GM23248 (cell line): ENCODE measurements around the gene RNU5D-1. TPM values are rescaled to one million over a fixed set of nuclear protein-coding genes. Genes with fewer than 3 reads are reported as not detected.
"Not testable (repeated sequence)": the region's sequence is repeated elsewhere in the genome, so short reads cannot be mapped to it uniquely, and the experiment has no call there.

ENCODE experiments used
- DNase-seq: peaks from one replicate; pipeline ENCODE4 v3.0.0-alpha.2; 2015
- H2AFZ ChIP-seq: fragments of 200-600 bp; sonication (generic); 2 replicates; pipeline ENCODE4 v1.6.1; 2016; ENCODE audit warnings: antibody characterized with exemption
- H3F3A ChIP-seq: fragments of 200-600 bp; sonication (generic); 2 replicates; pipeline ENCODE4 v1.6.1; 2016; ENCODE audit warnings: mild to moderate bottlenecking, antibody characterized with exemption, mixed run types; ENCODE audit not compliant: insufficient read depth
- H3K27ac ChIP-seq: fragments of 200-600 bp; sonication (generic); 2 replicates; pipeline ENCODE4 v1.5.1; 2016; ENCODE audit warnings: mild to moderate bottlenecking
- H3K27me3 ChIP-seq: fragments of 200-600 bp; sonication (generic); replicated peaks from 2 replicates; pipeline ENCODE4 v1.6.1; 2016; ENCODE audit warnings: mild to moderate bottlenecking; ENCODE audit not compliant: insufficient read depth
- H3K36me3 ChIP-seq: fragments of 200-600 bp; sonication (generic); 2 replicates; pipeline ENCODE4 v1.6.1; 2016; ENCODE audit warnings: low read depth, mild to moderate bottlenecking
- H3K4me1 ChIP-seq: fragments of 200-600 bp; sonication (generic); 2 replicates; pipeline ENCODE4 v1.6.1; 2016; ENCODE audit warnings: mild to moderate bottlenecking; ENCODE audit not compliant: insufficient read depth
- H3K4me2 ChIP-seq: fragments of 200-600 bp; sonication (generic); one replicate; pipeline ENCODE4 v1.6.1; 2016; ENCODE audit warnings: mild to moderate bottlenecking; ENCODE audit not compliant: unreplicated experiment
- H3K4me3 ChIP-seq: fragments of 200-600 bp; sonication (generic); 2 replicates; pipeline ENCODE4 v1.5.1; 2016; ENCODE audit warnings: mild to moderate bottlenecking
- H3K79me2 ChIP-seq: fragments of 200-600 bp; sonication (generic); 2 replicates; pipeline ENCODE4 v1.6.1; 2016; ENCODE audit warnings: mild to moderate bottlenecking; ENCODE audit not compliant: insufficient read depth
- H3K9ac ChIP-seq: fragments of 200-600 bp; sonication (generic); 2 replicates; pipeline ENCODE4 v1.6.1; 2016; ENCODE audit warnings: mild to moderate bottlenecking
- H3K9me2 ChIP-seq: fragments of 200-600 bp; sonication (generic); 2 replicates; pipeline ENCODE4 v1.6.1; 2016; ENCODE audit warnings: mixed run types, mild to moderate bottlenecking, moderate library complexity; ENCODE audit not compliant: insufficient read depth
- H3K9me3 ChIP-seq: fragments of 200-600 bp; sonication (generic); one replicate; pipeline ENCODE4 v1.6.1; 2017; ENCODE audit warnings: low read depth
- H4K20me1 ChIP-seq: fragments of 200-600 bp; sonication (generic); 2 replicates; pipeline ENCODE4 v1.6.0; 2016; ENCODE audit not compliant: insufficient read depth
- EZH2 ChIP-seq: fragments of 200-600 bp; sonication (generic); IDR thresholded peaks from 2 replicates; pipeline ENCODE4 v1.6.1; 2018; ENCODE audit warnings: antibody characterized with exemption, mild to moderate bottlenecking; ENCODE audit not compliant: insufficient read depth, poor library complexity, severe bottlenecking
- EZH2phosphoT487 ChIP-seq: fragments of 200-600 bp; sonication (generic); IDR thresholded peaks from 2 replicates; pipeline ENCODE4 v1.6.1; 2018; ENCODE audit warnings: antibody characterized with exemption, moderate library complexity, mild to moderate bottlenecking, low read depth; ENCODE audit not compliant: insufficient read depth
- WGBS, 2 experiments: methylation state at CpG; one replicate each; pipeline ENCODE4 v1.1.6; 2015 to 2017; ENCODE audit warnings: low lambda C conversion rate in 2 of 2, low coverage in 1 of 2; ENCODE audit errors: missing lambda C conversion rate in 2 of 2; 5-methylcytosine and 5-hydroxymethylcytosine counted together
- in situ Hi-C: fragments of 300-500 bp; cut with MboI; formaldehyde crosslinking; loops from 2 replicates; pipeline ENCODE4 v1.15.0; 2020
- polyA plus RNA-seq: library from polyadenylated mRNA; unstranded; fragments of >200 nt; fragmentation: Nextera tagmentation; extraction: Ambion mirVana; gene quantifications from 2 replicates; pipeline ENCODE4 v1.2.1, GENCODE V29; 2016
- total RNA-seq: library from RNA; depleted of rRNA; stranded (reverse); fragments of >200 nt; shearing (Covaris generic); gene quantifications from 2 replicates; pipeline ENCODE4 v1.2.3, GENCODE V29; 2014

The RNU5D-1 gene
- total and polyA plus RNA-seq, 2 experiments from 2014 or later: not detected

DNA sequence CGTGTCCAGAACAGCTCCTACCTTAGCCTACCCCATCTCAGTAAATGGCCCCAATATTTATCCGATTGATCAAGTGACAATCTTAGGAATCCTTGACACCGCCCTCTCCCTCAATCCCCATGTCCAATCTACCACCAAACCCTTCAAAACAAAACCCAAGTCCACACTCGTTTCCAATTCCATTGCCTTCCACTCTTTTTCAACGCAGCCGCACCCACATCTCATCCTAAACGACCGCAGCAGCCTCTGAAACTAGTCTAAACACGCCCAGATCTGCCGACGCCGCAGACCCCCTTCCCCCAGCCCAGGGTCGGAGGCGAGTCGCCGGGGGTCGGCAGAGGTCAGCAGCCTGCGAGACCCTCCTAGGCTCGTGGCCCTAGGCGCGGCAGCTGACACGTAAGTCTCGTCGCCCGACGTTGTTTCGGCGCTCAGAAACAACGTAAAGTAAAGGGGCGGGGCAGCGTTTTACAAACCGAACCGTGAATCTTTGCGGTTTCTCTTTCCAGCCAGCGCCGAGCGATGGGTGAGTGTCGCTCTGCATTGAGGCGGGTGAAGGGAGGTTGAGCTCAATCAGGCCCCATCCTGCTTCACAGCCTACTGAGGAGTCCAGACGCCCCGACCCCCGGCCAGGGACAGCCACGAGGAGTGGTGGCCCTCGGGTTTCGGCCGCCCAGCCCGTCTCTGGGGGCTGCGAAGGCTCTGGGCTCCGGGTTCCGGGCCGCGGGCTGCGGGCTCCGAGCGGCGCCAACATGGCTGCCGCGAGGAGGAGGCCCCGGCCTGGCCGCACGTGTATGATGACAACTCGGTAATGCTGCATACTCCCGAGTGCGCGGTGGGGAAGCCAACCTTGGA lies 44.3 kb upstream of the RNU5D-1 start, which contains the start of gene RPS8:
Gene RPS8 (plus strand): TSS at position 463 of the 852 bp plus-strand sequence. CDS start 57 bp downstream, at position 520.
- Histone ChIP-seq H3K36me3 (peaks cover 37% of the 10 kb centered on the region), H3K9me3 (no peaks in the 10 kb centered on the region), H3K4me2 (peak within 1 kb of the TSS; percentile 92), H3K4me3 (peak within 1 kb of the TSS; percentile 80), H3K79me2 (peaks cover 55% of the 10 kb centered on the region), H3K27ac (peak within 1 kb of the TSS; percentile 90), H3K9me2 (no peaks in the 10 kb centered on the region), H4K20me1 (peaks cover 9% of the 10 kb centered on the region; the same call in 1 of the 2 replicates), H3K27me3 (no peaks in the 10 kb centered on the region), H2AFZ (peak within 1 kb of the TSS; percentile 49), H3F3A (peaks cover 41% of the 10 kb centered on the region; the same call in 1 of the 2 replicates), H3K9ac (peak within 1 kb of the TSS; percentile 95), H3K4me1 (peaks cover 20% of the 10 kb centered on the region)
- 1% methylated on average over 63 of the region's 65 CpGs for WGBS, 2 experiments
- TF ChIP-seq EZH2phosphoT487: no peak
- no peak for TF ChIP-seq EZH2
- in situ Hi-C loops: no loop called here
- peak; percentile 98 for DNase-seq

DNA sequence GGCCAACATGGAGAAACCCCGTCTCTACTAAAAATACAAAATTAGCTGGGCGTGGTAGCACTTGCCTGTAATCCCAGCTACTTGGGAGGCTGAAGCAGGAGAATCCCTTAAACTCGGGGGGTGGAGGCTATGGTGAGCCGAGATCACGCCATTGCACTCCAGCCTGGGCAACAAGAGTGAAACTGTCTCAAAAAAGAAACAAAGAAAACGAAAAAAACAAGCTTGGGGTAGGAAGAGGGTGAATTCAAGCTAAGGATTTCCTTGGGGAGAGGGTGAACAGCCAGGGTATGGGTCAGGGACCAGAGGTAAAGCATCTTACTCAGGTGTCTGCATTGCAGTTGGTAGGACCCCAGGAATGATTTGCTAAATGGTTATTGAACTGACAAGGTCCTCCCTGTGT lies 35.5 kb upstream of the RNU5D-1 start:
- H3K27me3 ChIP-seq, H3K27ac ChIP-seq, H3K4me1 ChIP-seq, H3F3A ChIP-seq, H3K9me2 ChIP-seq, H3K9me3 ChIP-seq, in situ Hi-C loops, H4K20me1 ChIP-seq, H3K4me2 ChIP-seq, H3K36me3 ChIP-seq, H2AFZ ChIP-seq, H3K9ac ChIP-seq, DNase-seq, H3K4me3 ChIP-seq, H3K79me2 ChIP-seq: not testable (repeated sequence)
- 98 to 99% methylated on average over 6 of the region's 6 CpGs for WGBS, 2 experiments

GRCh38 chr1:44760876-44761275 lies 29.9 kb upstream of the RNU5D-1 start:
- no peak overlapping the region for H3K9ac ChIP-seq
- in situ Hi-C loops: no loop called here
- H3K9me2 ChIP-seq: no peaks in the 10 kb centered on the region
- no peak overlapping the region for H3K4me2 ChIP-seq
- no peaks in the 10 kb centered on the region for H4K20me1 ChIP-seq
- no peaks in the 10 kb centered on the region for H3K9me3 ChIP-seq
- H3K4me1 ChIP-seq: no peaks in the 10 kb centered on the region
- H3F3A ChIP-seq: no peaks in the 10 kb centered on the region
- no peak for DNase-seq
- no peak overlapping the region for H2AFZ ChIP-seq
- no peaks in the 10 kb centered on the region for H3K79me2 ChIP-seq
- WGBS, 2 experiments: 79 to 84% methylated on average over 3 of the region's 3 CpGs
- H3K27me3 ChIP-seq: no peaks in the 10 kb centered on the region
- no peak overlapping the region for H3K27ac ChIP-seq
- no peak overlapping the region for H3K4me3 ChIP-seq
- TF ChIP-seq EZH2 (no peak), EZH2phosphoT487 (no peak)
- H3K36me3 ChIP-seq: no peaks in the 10 kb centered on the region

GRCh38 chr1:44759077-44759476 lies 28.1 kb upstream of the RNU5D-1 start:
- TF ChIP-seq EZH2phosphoT487 (no peak), EZH2 (no peak)
- Histone ChIP-seq H3K4me3 (no peak overlapping the region), H3K36me3 (no peaks in the 10 kb centered on the region)

More at GRCh38 chr1:44759077-44759476, 28.1 kb upstream of the RNU5D-1 start:
- H3K27ac ChIP-seq: no peak overlapping the region
- H3K9ac ChIP-seq: no peak overlapping the region
- no peak overlapping the region for H2AFZ ChIP-seq
- no peaks in the 10 kb centered on the region for H3F3A ChIP-seq
- H4K20me1 ChIP-seq: no peaks in the 10 kb centered on the region
- H3K4me2 ChIP-seq: no peak overlapping the region
- H3K27me3 ChIP-seq: no peaks in the 10 kb centered on the region
- in situ Hi-C loops: no loop called here
- no peak for DNase-seq
- no peaks in the 10 kb centered on the region for H3K9me3 ChIP-seq
- WGBS, 2 experiments: 90 to 92% methylated on average over 11 of the region's 11 CpGs
- no peaks in the 10 kb centered on the region for H3K4me1 ChIP-seq
- no peaks in the 10 kb centered on the region for H3K9me2 ChIP-seq
- no peaks in the 10 kb centered on the region for H3K79me2 ChIP-seq
